Stimulated activated naive CD8-positive, alpha-beta T cell treated with anti-CD3 and anti-CD28 coated beads, Interleukin-15, amount 100 ng/mL, for 72 hours (primary cell): ENCODE data around the gene NPY4R.
"Not testable (repeated sequence)": the region's sequence is repeated elsewhere in the genome, so short reads cannot be mapped to it uniquely, and the experiment has no call there.

ENCODE experiments used
- ATAC-seq: fragments of 150-1000 bp; cut with Tn5 transposase; 2 replicates; pipeline ENCODE4 v1.10.0; 2021; ENCODE audit warnings: mild to moderate bottlenecking, moderate library complexity
- DNase-seq, 2 donors: peaks; one replicate each; pipeline ENCODE4 v3.0.0; 2021 to 2022
- H3K27ac Mint-ChIP-seq, 2 donors: one replicate each; pipeline ENCODE4 v1.8.0; 2022; ENCODE audit warnings: mild to moderate bottlenecking in 2 of 2, mixed read lengths in 2 of 2, moderate library complexity in 2 of 2
- H3K27me3 Mint-ChIP-seq: one replicate; pipeline ENCODE4 v1.8.0; 2022; ENCODE audit warnings: mixed read lengths
- H3K4me1 Mint-ChIP-seq: one replicate; pipeline ENCODE4 v1.8.0; 2022; ENCODE audit warnings: mild to moderate bottlenecking, mixed read lengths
- H3K4me3 Mint-ChIP-seq, 2 donors: one replicate each; pipeline ENCODE4 v1.8.0; 2022; ENCODE audit warnings: mild to moderate bottlenecking in 2 of 2, mixed read lengths in 2 of 2, moderate library complexity in 1 of 2
- H3K9me3 Mint-ChIP-seq, 2 donors: one replicate each; pipeline ENCODE4 v1.8.0; 2022; ENCODE audit warnings: mixed read lengths in 2 of 2

NPY4R gene

DNA sequence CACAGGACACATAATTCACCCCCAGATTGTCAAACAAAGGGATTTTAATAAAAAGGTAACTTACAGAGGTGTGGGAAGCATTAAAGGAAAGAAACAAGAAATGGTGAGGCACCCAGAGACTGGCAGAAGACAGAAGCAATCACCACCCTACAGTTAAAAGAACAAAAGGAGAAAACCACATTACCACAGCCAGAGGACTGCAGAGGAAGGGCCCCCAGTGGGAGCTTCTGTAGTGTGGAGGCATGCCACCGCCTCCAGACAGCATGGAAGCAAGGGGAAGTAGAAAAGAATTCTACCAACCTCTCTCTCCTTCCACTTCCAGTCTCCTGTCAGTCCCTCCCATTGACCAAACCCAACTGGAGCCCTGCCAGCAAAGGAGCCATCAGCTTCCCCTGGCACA, 4.4 kb upstream of the NPY4R start:
- H3K4me3 Mint-ChIP-seq, H3K9me3 Mint-ChIP-seq, H3K27me3 Mint-ChIP-seq, ATAC-seq, H3K4me1 Mint-ChIP-seq, DNase-seq, H3K27ac Mint-ChIP-seq: not testable (repeated sequence)

GRCh38 chr10:46468119-46468809, 2.5 kb upstream of the NPY4R start:
- peak; percentile 39 for ATAC-seq
- H3K9me3 Mint-ChIP-seq, H3K27me3 Mint-ChIP-seq, H3K27ac Mint-ChIP-seq, H3K4me1 Mint-ChIP-seq, DNase-seq, H3K4me3 Mint-ChIP-seq: not testable (repeated sequence)

GRCh38 chr10:46463608-46464007, 2.1 kb downstream of the NPY4R start:
- H3K27me3 Mint-ChIP-seq, DNase-seq, H3K4me1 Mint-ChIP-seq, ATAC-seq, H3K9me3 Mint-ChIP-seq, H3K27ac Mint-ChIP-seq, H3K4me3 Mint-ChIP-seq: not testable (repeated sequence)

- not testable (repeated sequence) for H3K27ac Mint-ChIP-seq, DNase-seq, H3K4me1 Mint-ChIP-seq, H3K4me3 Mint-ChIP-seq, ATAC-seq, H3K9me3 Mint-ChIP-seq, H3K27me3 Mint-ChIP-seq
Observed at GRCh38 chr10:46462276-46462675, 3.5 kb downstream of the NPY4R start.

GRCh38 chr10:46459579-46459978, 6.2 kb downstream of the NPY4R start:
- DNase-seq, H3K9me3 Mint-ChIP-seq, H3K4me1 Mint-ChIP-seq, ATAC-seq, H3K27me3 Mint-ChIP-seq, H3K4me3 Mint-ChIP-seq, H3K27ac Mint-ChIP-seq: not testable (repeated sequence)

DNA sequence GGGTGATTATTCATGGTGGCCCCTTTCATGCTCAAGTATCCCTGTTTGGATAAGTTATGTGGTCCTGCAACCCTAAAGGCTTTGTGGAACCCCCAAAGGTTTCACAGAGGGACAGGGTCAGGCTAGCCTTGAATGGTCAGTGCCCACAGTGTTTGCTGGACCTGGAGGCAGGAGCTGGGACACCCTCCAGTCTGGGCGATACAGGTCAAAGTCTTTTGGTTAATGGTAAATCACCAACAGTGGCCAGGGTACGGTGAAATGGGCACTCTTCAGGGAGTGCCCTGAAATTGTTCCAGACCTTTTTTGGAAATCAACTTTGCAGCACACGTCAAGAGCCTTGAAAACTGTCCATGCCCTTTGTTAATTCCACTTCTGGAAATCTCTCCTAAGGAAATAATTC, 8.7 kb downstream of the NPY4R start:
- DNase-seq, H3K9me3 Mint-ChIP-seq, H3K4me3 Mint-ChIP-seq, H3K27ac Mint-ChIP-seq, H3K27me3 Mint-ChIP-seq, H3K4me1 Mint-ChIP-seq, ATAC-seq: not testable (repeated sequence)

- H3K9me3 Mint-ChIP-seq, H3K27ac Mint-ChIP-seq, ATAC-seq, DNase-seq, H3K27me3 Mint-ChIP-seq, H3K4me3 Mint-ChIP-seq, H3K4me1 Mint-ChIP-seq: not testable (repeated sequence)
Observed at GRCh38 chr10:46455992-46456391, 9.8 kb downstream of the NPY4R start.

GRCh38 chr10:46451365-46451764, 14.4 kb downstream of the NPY4R start:
- not testable (repeated sequence) for DNase-seq, H3K4me1 Mint-ChIP-seq, H3K27me3 Mint-ChIP-seq, H3K27ac Mint-ChIP-seq, H3K9me3 Mint-ChIP-seq, H3K4me3 Mint-ChIP-seq
- peak; percentile 26 for ATAC-seq

- H3K9me3 Mint-ChIP-seq, H3K27ac Mint-ChIP-seq, H3K27me3 Mint-ChIP-seq, H3K4me3 Mint-ChIP-seq, H3K4me1 Mint-ChIP-seq, DNase-seq, ATAC-seq: not testable (repeated sequence)
Observed at GRCh38 chr10:46450829-46451228, 14.9 kb downstream of the NPY4R start.

DNA sequence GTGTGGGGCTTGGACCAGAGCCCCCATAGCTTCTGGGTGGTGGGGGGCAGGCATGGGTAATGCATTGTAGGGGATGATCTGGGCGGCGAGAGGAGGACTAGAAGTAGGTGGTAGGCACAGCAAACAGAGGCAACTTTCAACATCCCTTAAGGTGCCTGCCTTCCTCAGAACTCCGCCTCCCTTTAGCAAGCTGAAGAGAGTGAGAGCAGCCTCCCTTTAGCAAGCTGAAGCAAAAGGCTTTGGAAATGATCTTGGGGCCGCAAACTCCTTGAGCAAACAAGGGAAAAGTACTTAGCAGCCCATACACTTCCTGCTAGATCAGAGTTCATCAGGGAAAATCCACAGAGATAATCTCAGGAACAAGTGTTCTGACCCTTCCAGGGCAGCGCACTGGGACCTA, 18.3 kb downstream of the NPY4R start:
- ATAC-seq, H3K27me3 Mint-ChIP-seq, H3K4me3 Mint-ChIP-seq, DNase-seq, H3K27ac Mint-ChIP-seq, H3K4me1 Mint-ChIP-seq, H3K9me3 Mint-ChIP-seq: not testable (repeated sequence)

DNA sequence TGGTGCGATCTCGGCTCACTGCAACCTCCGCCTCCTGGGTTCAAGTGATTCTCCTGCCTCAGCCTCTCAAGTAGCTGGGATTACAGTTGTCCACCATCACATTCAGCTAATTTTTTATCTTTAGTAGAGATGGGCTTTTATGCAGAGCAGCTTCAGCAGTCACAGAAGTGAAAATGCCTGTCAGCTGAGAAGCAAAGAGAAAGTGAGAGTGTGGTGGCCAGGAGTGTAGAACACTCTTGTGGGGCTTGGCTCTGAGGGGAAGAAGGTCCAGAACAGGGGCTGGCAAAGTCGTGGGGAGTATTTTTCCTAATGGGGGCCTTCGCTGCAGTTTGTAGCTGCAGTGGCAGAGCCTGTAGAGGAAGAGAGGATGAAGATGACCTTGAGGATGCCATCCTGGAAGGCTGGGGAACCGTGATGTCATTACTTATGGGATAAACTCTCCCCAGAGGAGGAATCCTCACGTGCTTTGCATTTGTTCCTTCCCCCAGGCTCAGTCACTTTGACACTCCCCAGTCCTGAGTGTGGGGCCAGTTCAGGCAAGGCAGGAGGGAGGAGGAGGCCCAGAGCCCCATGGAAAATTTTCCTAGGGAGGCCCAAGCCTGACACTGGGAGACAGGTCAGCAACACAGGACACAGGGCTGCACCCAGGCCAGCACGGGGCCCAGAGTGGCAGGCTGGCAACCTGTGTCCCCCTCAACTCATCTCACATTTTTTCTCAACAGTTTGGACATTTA, 20.2 kb downstream of the NPY4R start:
- not testable (repeated sequence) for H3K4me1 Mint-ChIP-seq, ATAC-seq, DNase-seq, H3K9me3 Mint-ChIP-seq, H3K27ac Mint-ChIP-seq, H3K4me3 Mint-ChIP-seq, H3K27me3 Mint-ChIP-seq

GRCh38 chr10:46443422-46443821, 22.3 kb downstream of the NPY4R start:
- not testable (repeated sequence) for H3K27ac Mint-ChIP-seq, H3K4me1 Mint-ChIP-seq, H3K27me3 Mint-ChIP-seq, ATAC-seq, H3K4me3 Mint-ChIP-seq, H3K9me3 Mint-ChIP-seq, DNase-seq

- H3K4me1 Mint-ChIP-seq, H3K9me3 Mint-ChIP-seq, H3K4me3 Mint-ChIP-seq, H3K27ac Mint-ChIP-seq, H3K27me3 Mint-ChIP-seq, DNase-seq, ATAC-seq: not testable (repeated sequence)
Observed at GRCh38 chr10:46442706-46443275, 23.0 kb downstream of the NPY4R start.

DNA sequence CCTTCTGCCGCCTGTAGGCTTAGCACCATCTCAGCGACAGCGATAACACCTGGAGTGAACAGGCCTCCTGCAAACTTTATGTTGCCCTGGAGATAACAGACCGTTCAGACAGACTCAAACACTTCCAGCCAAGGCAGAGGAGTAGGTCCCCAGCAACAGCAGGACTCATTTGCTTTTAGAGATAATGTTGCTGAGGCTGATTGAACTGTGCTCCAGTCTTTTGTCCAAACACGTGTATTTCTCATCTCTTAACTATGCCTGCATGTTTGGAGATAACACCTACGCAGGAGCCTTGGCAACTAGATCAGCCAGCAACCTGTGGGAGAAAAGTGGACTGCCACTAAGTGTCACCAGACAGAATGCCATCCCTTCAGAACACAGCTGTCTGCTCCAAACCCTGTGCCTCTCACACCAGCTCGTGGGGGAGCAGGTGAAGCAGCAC, 23.9 kb downstream of the NPY4R start:
- H3K4me1 Mint-ChIP-seq, H3K4me3 Mint-ChIP-seq, H3K27ac Mint-ChIP-seq, DNase-seq, H3K9me3 Mint-ChIP-seq, H3K27me3 Mint-ChIP-seq, ATAC-seq: not testable (repeated sequence)

- not testable (repeated sequence) for DNase-seq, H3K27me3 Mint-ChIP-seq, H3K4me3 Mint-ChIP-seq, ATAC-seq, H3K9me3 Mint-ChIP-seq, H3K4me1 Mint-ChIP-seq, H3K27ac Mint-ChIP-seq
Observed at GRCh38 chr10:46440942-46441341, 24.8 kb downstream of the NPY4R start.

- H3K27ac Mint-ChIP-seq, H3K4me1 Mint-ChIP-seq, H3K27me3 Mint-ChIP-seq, H3K9me3 Mint-ChIP-seq, H3K4me3 Mint-ChIP-seq, DNase-seq, ATAC-seq: not testable (repeated sequence)
Observed at GRCh38 chr10:46423550-46423949, 42.2 kb downstream of the NPY4R start.
